Activated CD4-positive, alpha-beta T cell treated with anti-CD3 and anti-CD28 coated beads for 24 hours (primary cell): ENCODE measurements around the gene JAG1.

ENCODE experiments used
- DNase-seq, 2 donors: peaks; one replicate each; pipeline ENCODE4 v3.0.0-alpha.2; 2020; ENCODE audit warnings: low read depth in 2 of 2

Gene JAG1

GRCh38 chr20:10673842-10674683 lies at the start of gene JAG1:
Gene JAG1, minus strand, starts transcription at chr20:10673999. Its CDS starts 469 bp downstream, at chr20:10673530.
- DNase-seq: peak in 1 of 2 donors; percentile 29

- no peak for DNase-seq
Measured at GRCh38 chr20:10721976-10722375, 48.2 kb upstream of the JAG1 start.

GRCh38 chr20:10721137-10721896 lies 47.5 kb upstream of the JAG1 start:
- no peak for DNase-seq

- DNase-seq: no peak
Measured at GRCh38 chr20:10720565-10720964, 46.8 kb upstream of the JAG1 start.

- DNase-seq: no peak
Measured at GRCh38 chr20:10719740-10720385, 46.1 kb upstream of the JAG1 start.

GRCh38 chr20:10718661-10719060 lies 44.9 kb upstream of the JAG1 start:
- no peak for DNase-seq

- no peak for DNase-seq
Measured at GRCh38 chr20:10716855-10717254, 43.1 kb upstream of the JAG1 start.

- DNase-seq: no peak
Measured at GRCh38 chr20:10715035-10715434, 41.2 kb upstream of the JAG1 start.

GRCh38 chr20:10714236-10714975 lies 40.6 kb upstream of the JAG1 start:
- DNase-seq: no peak

GRCh38 chr20:10713161-10713560 lies 39.4 kb upstream of the JAG1 start:
- no peak for DNase-seq

- no peak for DNase-seq
Measured at GRCh38 chr20:10711903-10712451, 38.2 kb upstream of the JAG1 start.

GRCh38 chr20:10710991-10711775 lies 37.4 kb upstream of the JAG1 start:
- no peak for DNase-seq

GRCh38 chr20:10709916-10710315 lies 36.1 kb upstream of the JAG1 start:
- no peak for DNase-seq

- no peak for DNase-seq
Measured at GRCh38 chr20:10708351-10709185, 34.8 kb upstream of the JAG1 start.

GRCh38 chr20:10707791-10708190 lies 34.0 kb upstream of the JAG1 start:
- DNase-seq: no peak

GRCh38 chr20:10707068-10707467 lies 33.3 kb upstream of the JAG1 start:
- no peak for DNase-seq

GRCh38 chr20:10706460-10706811 lies 32.6 kb upstream of the JAG1 start:
- no peak for DNase-seq

- DNase-seq: no peak
Measured at GRCh38 chr20:10705801-10706459, 32.1 kb upstream of the JAG1 start.

- DNase-seq: no peak
Measured at GRCh38 chr20:10701607-10702006, 27.8 kb upstream of the JAG1 start.
